Gastrocnemius medialis (tissue), 4 donors: ENCODE results near the gene AGPAT3.

Experiments used
- CTCF ChIP-seq, 5 experiments: fragments of 450-650 bp in 3 of 5; fragments of 200-600 bp in 2 of 5; sonication (generic) in 2 of 5; IDR thresholded peaks in 4 of 5; conservative IDR thresholded peaks in 1 of 5; 1 replicate in 4 of 5; 2 replicates in 1 of 5; pipeline ENCODE4 v1.5.1; 2016 to 2019; ENCODE audit warnings: antibody characterized with exemption in 5 of 5, mild to moderate bottlenecking in 3 of 5, moderate library complexity in 3 of 5
- POLR2A ChIP-seq, 2 donors: fragments of 450-650 bp; IDR thresholded peaks; one replicate each; pipeline ENCODE4 v1.6.1; 2017; ENCODE audit warnings: antibody characterized with exemption in 2 of 2, mild to moderate bottlenecking in 2 of 2, moderate library complexity in 2 of 2

GRCh38 chr21:43928222-43929125 is 63.5 kb downstream of the AGPAT3 start:
- no peak for TF ChIP-seq POLR2A (IDR thresholded peaks at IDR 0.05)
- TF ChIP-seq CTCF (IDR thresholded peaks at IDR 0.05 in 4 of 5, conservative IDR thresholded peaks at IDR 0.05 in 1 of 5), result no peak
